NT2/D1 (cell line): ENCODE results near the gene ZNF215.
"Not testable (repeated sequence)": the region's sequence is repeated elsewhere in the genome, so short reads cannot be mapped to it uniquely, and the experiment has no call there.

Experiments used
- YY1 ChIP-seq: IDR thresholded peaks from 2 replicates; pipeline ENCODE4 v1.6.1; 2011; ENCODE audit not compliant: insufficient read length, insufficient read depth
- ZNF274 ChIP-seq: IDR thresholded peaks from 2 replicates; pipeline ENCODE4 v1.6.1; 2011; ENCODE audit warnings: mild to moderate bottlenecking, low read depth, low read length

GRCh38 chr11:6954248-6954647, 28.0 kb downstream of the ZNF215 start:
- TF ChIP-seq YY1, ZNF274: not testable (repeated sequence)
